HG02588 (cell line): Measurements from ENCODE around the gene NOS1AP.

Experiments used
- ATAC-seq: cut with Tn5 transposase; IDR thresholded peaks from one replicate; pipeline ENCODE4 v1.9.1; 2021; ENCODE audit warnings: mild to moderate bottlenecking, moderate library complexity; ENCODE audit not compliant: unreplicated experiment

Gene NOS1AP

GRCh38 chr1:162136760-162137159 is 67.3 kb downstream of the NOS1AP start:
- ATAC-seq: no peak

GRCh38 chr1:162137179-162137960 is 67.9 kb downstream of the NOS1AP start:
- ATAC-seq: no peak

- ATAC-seq: no peak
Observed at GRCh38 chr1:162138112-162138511, 68.6 kb downstream of the NOS1AP start.

- ATAC-seq: no peak
Observed at GRCh38 chr1:162138599-162139181, 69.2 kb downstream of the NOS1AP start.

- ATAC-seq: no peak
Observed at GRCh38 chr1:162139211-162139610, 69.7 kb downstream of the NOS1AP start.

- ATAC-seq: no peak
Observed at GRCh38 chr1:162141281-162142054, 72.0 kb downstream of the NOS1AP start.

GRCh38 chr1:162142968-162143367 is 73.5 kb downstream of the NOS1AP start:
- ATAC-seq: no peak

- no peak for ATAC-seq
Observed at GRCh38 chr1:162144268-162144667, 74.8 kb downstream of the NOS1AP start.

GRCh38 chr1:162144853-162145252 is 75.4 kb downstream of the NOS1AP start:
- no peak for ATAC-seq

- ATAC-seq: no peak
Observed at GRCh38 chr1:162145280-162145965, 75.9 kb downstream of the NOS1AP start.

GRCh38 chr1:162145966-162146696 is 76.6 kb downstream of the NOS1AP start:
- no peak for ATAC-seq

GRCh38 chr1:162147760-162148159 is 78.3 kb downstream of the NOS1AP start:
- no peak for ATAC-seq

GRCh38 chr1:162150112-162150511 is 80.6 kb downstream of the NOS1AP start:
- ATAC-seq: no peak

GRCh38 chr1:162151900-162152829 is 82.7 kb downstream of the NOS1AP start:
- no peak for ATAC-seq

GRCh38 chr1:162153374-162153773 is 83.9 kb downstream of the NOS1AP start:
- no peak for ATAC-seq

- no peak for ATAC-seq
Observed at GRCh38 chr1:162157469-162157868, 88.0 kb downstream of the NOS1AP start.

GRCh38 chr1:162158624-162159271 is 89.3 kb downstream of the NOS1AP start:
- no peak for ATAC-seq

- no peak for ATAC-seq
Observed at GRCh38 chr1:162159515-162159914, 90.0 kb downstream of the NOS1AP start.
